Testis (tissue), 3 donors: ENCODE measurements around the gene SPC25. TPM values are rescaled to one million over a fixed set of nuclear protein-coding genes. Genes with fewer than 3 reads are reported as not detected.
"Not testable (repeated sequence)": the region's sequence is repeated elsewhere in the genome, so short reads cannot be mapped to it uniquely, and the experiment has no call there.

Experiments used
- DNase-seq: peaks from one replicate; pipeline ENCODE4 v3.0.0-alpha.2; 2019
- H3K27ac ChIP-seq, 2 donors: fragments of 200-600 bp; sonication (generic); one replicate each; pipeline ENCODE4 v1.5.1; 2019
- H3K27me3 ChIP-seq: fragments of 200-600 bp; sonication (generic); one replicate; pipeline ENCODE4 v1.5.1; 2019
- H3K36me3 ChIP-seq: fragments of 200-600 bp; sonication (generic); one replicate; pipeline ENCODE4 v1.5.1; 2017; ENCODE audit warnings: low read depth; ENCODE audit errors: missing control alignments
- H3K4me1 ChIP-seq: fragments of 200-600 bp; sonication (generic); one replicate; pipeline ENCODE4 v1.5.1; 2019
- H3K4me3 ChIP-seq, 2 donors: fragments of 200-600 bp; sonication (generic); one replicate each; pipeline ENCODE4 v1.5.1; 2017 to 2019
- H3K9me3 ChIP-seq: fragments of 200-600 bp; sonication (generic); one replicate; pipeline ENCODE4 v1.5.1; 2017
- CTCF ChIP-seq, 3 experiments: fragments of 450-650 bp in 2 of 3; fragments of 200-600 bp in 1 of 3; sonication (generic) in 1 of 3; IDR thresholded peaks; one replicate each; pipeline ENCODE4 v1.5.1; 2016 to 2019; ENCODE audit warnings: antibody characterized with exemption in 3 of 3, mild to moderate bottlenecking in 2 of 3, moderate library complexity in 1 of 3
- POLR2A ChIP-seq: fragments of 450-650 bp; IDR thresholded peaks from one replicate; pipeline ENCODE4 v1.6.1; 2017; ENCODE audit warnings: antibody characterized with exemption, mild to moderate bottlenecking, moderate library complexity
- WGBS, 2 donors: methylation state at CpG; one replicate each; pipeline ENCODE4 v1.1.5; 2018; 5-methylcytosine and 5-hydroxymethylcytosine counted together
- intact Hi-C: fragments of 100-400 bp; cut with DNase I; formaldehyde crosslinking; loops from one replicate; pipeline ENCODE4 v1.15.1; 2023; ENCODE audit warnings: low total_unique reads
- polyA plus RNA-seq: library from polyadenylated mRNA; stranded (reverse); fragments of 350-450 nt; fragmentation: Illumina TruSeq; extraction: RNeasy Lipid Tissue Mini Kit (QIAGEN cat#74804); gene quantifications from one replicate; pipeline ENCODE4 v1.2.3, GENCODE V29; 2014; ENCODE audit warnings: low read depth, low replicate concordance; ENCODE audit not compliant: insufficient read depth
- total RNA-seq, 2 donors: library from RNA; depleted of rRNA; stranded (reverse); fragments of >200 nt; gene quantifications; one replicate each; pipeline ENCODE4 v1.2.3, GENCODE V29; 2016

Gene SPC25
- total and polyA plus RNA-seq, 3 donors from 2014 or later: 0.99 to 7.3 (median 3.7) TPM

- WGBS, 2 donors: 89 to 90% methylated on average over 6 of the region's 6 CpGs
These were observed 15.7 kb downstream of the SPC25 start for GRCh38 chr2:168874368-168875054.

GRCh38 chr2:168870824-168871223, 19.4 kb downstream of the SPC25 start:
- H3K9me3 ChIP-seq, H3K4me1 ChIP-seq, intact Hi-C loops, H3K27ac ChIP-seq, H3K36me3 ChIP-seq, H3K27me3 ChIP-seq, H3K4me3 ChIP-seq, DNase-seq: not testable (repeated sequence)
- WGBS, 2 donors: 93 to 98% methylated on average over 4 of the region's 4 CpGs

More at GRCh38 chr2:168874368-168875054, 15.7 kb downstream of the SPC25 start:
- no peak for TF ChIP-seq CTCF (IDR thresholded peaks at IDR 0.05)
- no peak for TF ChIP-seq POLR2A
- Histone ChIP-seq H3K36me3 (no peaks in the 10 kb centered on the region), H3K27me3 (no peaks in the 10 kb centered on the region), H3K4me3 (no peak overlapping the region), H3K9me3 (no peaks in the 10 kb centered on the region), H3K27ac (no peak overlapping the region), H3K4me1 (no peaks in the 10 kb centered on the region)
- no peak for DNase-seq
- intact Hi-C loops: no loop called here

DNA sequence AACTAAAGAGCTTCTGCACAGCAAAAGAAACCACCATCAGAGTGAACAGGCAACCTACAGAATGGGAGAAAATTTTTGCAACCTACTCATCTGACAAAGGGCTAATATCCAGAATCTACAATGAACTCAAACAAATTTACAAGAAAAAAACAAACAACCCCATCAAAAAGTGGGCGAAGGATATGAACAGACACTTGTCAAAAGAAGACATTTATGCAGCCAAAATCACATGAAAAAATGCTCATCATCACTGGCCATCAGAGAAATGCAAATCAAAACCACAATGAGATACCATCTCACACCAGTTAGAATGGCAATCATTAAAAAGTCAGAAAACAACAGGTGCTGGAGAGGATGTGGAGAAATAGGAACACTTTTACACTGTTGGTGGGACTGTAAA, 19.9 kb downstream of the SPC25 start:
- intact Hi-C loops: not testable (repeated sequence)

GRCh38 chr2:168867164-168867563, 23.1 kb downstream of the SPC25 start:
- H3K27ac ChIP-seq, DNase-seq, H3K4me3 ChIP-seq, H3K36me3 ChIP-seq, H3K27me3 ChIP-seq, H3K9me3 ChIP-seq, H3K4me1 ChIP-seq, intact Hi-C loops: not testable (repeated sequence)
- WGBS, 2 donors: 95 to 100% methylated on average over 1 of the region's 1 CpG

More for the DNA sequence above, 19.9 kb downstream of the SPC25 start:
- not testable (repeated sequence) for H3K4me3 ChIP-seq, H3K36me3 ChIP-seq, H3K27me3 ChIP-seq, DNase-seq, H3K27ac ChIP-seq, H3K4me1 ChIP-seq, H3K9me3 ChIP-seq
- 100% methylated on average over 1 of the region's 1 CpG; no CpG with 5 or more reads in 1 of the 2 donors for WGBS, 2 donors

GRCh38 chr2:168858146-168858545, 32.1 kb downstream of the SPC25 start:
- intact Hi-C loops: no loop called here

GRCh38 chr2:168855601-168856000, 34.6 kb downstream of the SPC25 start:
- TF ChIP-seq POLR2A: no peak
- no peak for TF ChIP-seq CTCF (IDR thresholded peaks at IDR 0.05)
- intact Hi-C loops: no loop called here
- Histone ChIP-seq H3K4me3 (no peak overlapping the region), H3K27ac (no peak overlapping the region), H3K4me1 (no peaks in the 10 kb centered on the region), H3K27me3 (no peaks in the 10 kb centered on the region), H3K36me3 (no peaks in the 10 kb centered on the region), H3K9me3 (no peaks in the 10 kb centered on the region)
- 70 to 75% methylated on average over 3 of the region's 3 CpGs for WGBS, 2 donors
- DNase-seq: no peak

More at GRCh38 chr2:168858146-168858545, 32.1 kb downstream of the SPC25 start:
- no peaks in the 10 kb centered on the region for H3K9me3 ChIP-seq
- no peaks in the 10 kb centered on the region for H3K27me3 ChIP-seq
- WGBS, 2 donors: 90 to 95% methylated on average over 2 of the region's 2 CpGs
- H3K36me3 ChIP-seq: no peaks in the 10 kb centered on the region
- H3K4me3 ChIP-seq: no peak overlapping the region
- H3K27ac ChIP-seq: no peak overlapping the region
- no peak for TF ChIP-seq POLR2A
- TF ChIP-seq CTCF (IDR thresholded peaks at IDR 0.05): no peak
- no peak for DNase-seq
- H3K4me1 ChIP-seq: no peaks in the 10 kb centered on the region
